T-helper 17 cell (primary cell): ENCODE data around the gene PRR5L. TPM values are rescaled to one million over a fixed set of nuclear protein-coding genes. Genes with fewer than 3 reads are reported as not detected.

Experiments
- ATAC-seq: fragments of 150-1000 bp; cut with Tn5 transposase; 2 replicates; pipeline ENCODE4 v1.10.0; 2021; ENCODE audit warnings: mild to moderate bottlenecking, moderate library complexity
- DNase-seq, 3 donors: peaks; one replicate each; pipeline versions ENCODE4 v3.0.0 to v3.0.0-alpha.2; 2020 to 2021
- H3K9me3 ChIP-seq: one replicate; pipeline ENCODE4 v1.7.0; 2013; ENCODE audit warnings: low read length, mild to moderate bottlenecking; ENCODE audit not compliant: control insufficient read depth, poor library complexity, severe bottlenecking
- H3K27ac Mint-ChIP-seq: one replicate; pipeline ENCODE4 v1.8.0; 2022; ENCODE audit warnings: mild to moderate bottlenecking, moderate library complexity, mixed read lengths
- H3K27me3 Mint-ChIP-seq: one replicate; pipeline ENCODE4 v1.8.0; 2022; ENCODE audit warnings: mixed read lengths
- H3K36me3 Mint-ChIP-seq: one replicate; pipeline ENCODE4 v1.8.0; 2022; ENCODE audit warnings: low read depth, mixed read lengths
- H3K4me1 Mint-ChIP-seq: one replicate; pipeline ENCODE4 v1.8.0; 2022; ENCODE audit warnings: mild to moderate bottlenecking, mixed read lengths
- H3K4me3 Mint-ChIP-seq: one replicate; pipeline ENCODE4 v1.8.0; 2022; ENCODE audit warnings: mild to moderate bottlenecking, moderate library complexity, mixed read lengths
- total RNA-seq, 4 donors: library from RNA in 2 of 4; stranded (reverse) in 2 of 4; gene quantifications; one replicate each; pipeline ENCODE4 v1.2.3 and lab custom pipeline; 2022 to 2026

Gene PRR5L
- total RNA-seq, 2 donors from 2014 or later = 9.2 to 11.1 TPM

DNA sequence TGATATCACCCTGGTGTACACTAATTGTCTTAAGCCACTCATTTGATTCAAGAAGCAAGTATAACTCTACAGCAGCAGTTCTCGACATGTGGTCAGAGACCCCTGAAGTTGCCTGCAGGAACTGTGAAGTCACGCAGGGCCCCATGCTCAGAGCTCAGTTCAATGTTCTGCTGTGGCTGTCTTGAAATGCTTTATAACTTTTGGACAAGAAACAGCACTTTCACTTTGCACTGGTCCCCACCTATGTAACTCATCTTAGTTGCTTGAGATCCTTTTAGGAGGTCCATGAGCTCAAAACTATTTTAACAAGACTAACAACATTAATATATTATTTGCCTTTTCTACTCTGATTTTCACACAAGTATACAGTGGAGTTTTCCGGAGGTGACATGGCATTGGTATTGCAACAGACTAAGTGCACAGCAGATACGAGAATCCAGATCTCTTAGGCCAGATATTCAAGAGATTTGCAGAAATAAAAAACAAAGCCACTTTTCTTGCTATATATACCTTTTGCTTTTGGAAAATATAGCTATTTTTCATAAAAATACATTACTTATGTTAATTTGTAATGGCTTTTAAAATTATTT, 64.8 kb downstream of the PRR5L start:
- no peaks in the 10 kb centered on the region for H3K9me3 ChIP-seq
- Mint-ChIP-seq H3K4me3 (peak overlapping the region; percentile 59), H3K4me1 (peaks cover 32% of the 10 kb centered on the region), H3K36me3 (no peaks in the 10 kb centered on the region), H3K27me3 (peaks cover 32% of the 10 kb centered on the region), H3K27ac (no peak overlapping the region)
- DNase-seq (no peak), ATAC-seq (no peak)

- Mint-ChIP-seq H3K27ac (no peak overlapping the region), H3K4me1 (peaks cover 30% of the 10 kb centered on the region)
- peak; percentile 16 for ATAC-seq
Observed at GRCh38 chr11:36361472-36361871, 65.4 kb downstream of the PRR5L start.

DNA sequence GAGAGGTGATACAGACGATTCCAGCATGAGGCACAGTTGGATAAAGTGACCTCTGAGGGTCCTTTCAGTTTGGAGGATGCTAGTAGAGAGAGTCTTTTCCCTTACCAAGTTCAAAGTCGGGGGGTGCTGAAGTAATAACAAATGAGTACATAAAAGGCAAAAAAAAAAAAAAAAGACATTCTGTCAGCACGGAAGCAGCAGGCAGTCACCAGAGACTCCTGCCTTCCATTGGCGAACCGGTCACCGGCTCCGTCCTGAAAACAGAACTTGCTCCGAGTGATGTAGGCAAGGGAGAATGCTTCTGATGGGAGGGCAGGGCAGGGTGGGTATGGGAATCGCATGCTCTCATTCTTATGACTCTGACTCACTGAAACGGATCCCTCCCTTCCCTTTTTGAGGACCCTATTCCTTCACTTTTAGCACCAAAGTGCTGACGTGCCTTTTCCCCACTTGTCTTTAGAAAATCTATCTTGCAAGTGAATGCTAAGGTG, 65.9 kb downstream of the PRR5L start:
- Mint-ChIP-seq H3K27ac (no peak overlapping the region), H3K36me3 (no peaks in the 10 kb centered on the region), H3K4me1 (peaks cover 30% of the 10 kb centered on the region), H3K4me3 (peak overlapping the region; percentile 53), H3K27me3 (peaks cover 22% of the 10 kb centered on the region)
- no peaks in the 10 kb centered on the region for H3K9me3 ChIP-seq
- peak; percentile 28 for ATAC-seq
- no peak for DNase-seq

More at GRCh38 chr11:36361472-36361871, 65.4 kb downstream of the PRR5L start:
- Mint-ChIP-seq H3K4me3 (peak overlapping the region; percentile 53), H3K27me3 (peaks cover 27% of the 10 kb centered on the region), H3K36me3 (no peaks in the 10 kb centered on the region)
- DNase-seq = no peak
- H3K9me3 ChIP-seq = no peaks in the 10 kb centered on the region

DNA sequence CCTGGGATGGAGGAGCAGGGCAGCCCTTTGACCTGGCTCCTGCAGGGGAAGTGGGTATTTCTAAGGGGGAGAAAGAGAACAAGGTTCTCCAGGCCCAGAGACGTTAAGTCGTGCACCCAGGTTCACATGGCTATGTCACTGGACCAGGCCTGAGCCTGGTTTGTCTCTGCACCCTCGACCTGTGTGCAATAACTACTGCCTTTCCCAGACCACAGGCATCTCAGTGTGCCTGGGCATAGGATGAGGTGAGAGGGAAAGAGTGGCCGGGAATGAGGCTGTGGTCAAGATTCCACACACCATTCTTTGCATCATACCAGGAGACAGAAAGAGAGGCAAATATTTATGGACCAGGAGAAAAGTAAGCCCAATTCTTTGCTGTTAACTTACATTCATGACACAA, 66.8 kb downstream of the PRR5L start:
- H3K9me3 ChIP-seq = no peaks in the 10 kb centered on the region
- ATAC-seq (no peak), DNase-seq (no peak)
- peak overlapping the region; percentile 39 for H3K27ac Mint-ChIP-seq
- H3K4me1 Mint-ChIP-seq = peaks cover 27% of the 10 kb centered on the region
- H3K4me3 Mint-ChIP-seq = peak overlapping the region; percentile 6
- H3K27me3 Mint-ChIP-seq = peaks cover 21% of the 10 kb centered on the region
- H3K36me3 Mint-ChIP-seq = no peaks in the 10 kb centered on the region

DNA sequence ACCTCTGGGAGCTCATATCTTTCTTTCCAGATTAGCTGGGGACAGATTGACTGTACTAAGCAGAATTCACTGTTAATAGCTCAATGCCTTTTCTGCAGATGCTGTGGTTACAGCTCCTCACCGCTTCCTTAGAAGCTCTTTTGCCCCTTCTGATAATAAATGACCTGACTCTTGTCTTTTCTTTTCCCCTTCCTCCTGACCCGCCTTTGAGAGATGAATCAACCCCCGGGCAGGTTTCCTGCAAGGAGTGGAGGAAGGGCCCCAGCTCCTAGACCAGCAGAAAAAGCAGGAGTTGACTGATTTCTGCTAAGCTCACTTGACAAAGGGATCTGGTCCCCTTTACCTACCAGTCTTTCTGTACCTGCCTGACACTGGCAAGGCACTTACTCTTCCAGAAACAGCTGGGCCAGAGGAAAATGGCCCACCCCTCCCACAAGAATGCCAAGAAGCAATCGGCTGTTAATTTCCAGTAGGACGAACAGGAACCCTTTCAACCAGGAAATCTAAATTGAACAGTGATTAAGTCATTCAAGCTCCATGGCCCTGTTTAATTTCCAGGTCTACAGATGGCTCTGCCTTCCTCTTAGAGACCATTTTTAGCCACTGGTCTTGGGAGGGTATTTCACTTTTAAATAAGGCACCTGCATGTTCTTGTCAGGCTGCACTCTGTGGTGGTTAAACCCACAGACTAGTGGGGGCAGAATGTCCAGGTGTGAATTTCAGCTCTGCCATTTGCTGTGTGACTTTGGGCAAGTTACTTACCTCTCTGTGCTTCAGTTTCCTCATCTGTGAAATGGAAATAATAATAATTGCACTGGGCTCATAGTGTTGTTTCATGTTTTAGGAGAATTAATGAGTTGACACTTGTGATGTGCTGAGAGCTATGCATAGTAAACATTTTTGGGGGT, 67.5 kb downstream of the PRR5L start:
- H3K27me3 Mint-ChIP-seq = peaks cover 21% of the 10 kb centered on the region
- H3K9me3 ChIP-seq = no peaks in the 10 kb centered on the region
- ATAC-seq (no peak), DNase-seq (no peak)
- no peak overlapping the region for H3K27ac Mint-ChIP-seq
- no peak overlapping the region for H3K4me3 Mint-ChIP-seq
- H3K36me3 Mint-ChIP-seq = no peaks in the 10 kb centered on the region
- H3K4me1 Mint-ChIP-seq = peaks cover 27% of the 10 kb centered on the region

DNA sequence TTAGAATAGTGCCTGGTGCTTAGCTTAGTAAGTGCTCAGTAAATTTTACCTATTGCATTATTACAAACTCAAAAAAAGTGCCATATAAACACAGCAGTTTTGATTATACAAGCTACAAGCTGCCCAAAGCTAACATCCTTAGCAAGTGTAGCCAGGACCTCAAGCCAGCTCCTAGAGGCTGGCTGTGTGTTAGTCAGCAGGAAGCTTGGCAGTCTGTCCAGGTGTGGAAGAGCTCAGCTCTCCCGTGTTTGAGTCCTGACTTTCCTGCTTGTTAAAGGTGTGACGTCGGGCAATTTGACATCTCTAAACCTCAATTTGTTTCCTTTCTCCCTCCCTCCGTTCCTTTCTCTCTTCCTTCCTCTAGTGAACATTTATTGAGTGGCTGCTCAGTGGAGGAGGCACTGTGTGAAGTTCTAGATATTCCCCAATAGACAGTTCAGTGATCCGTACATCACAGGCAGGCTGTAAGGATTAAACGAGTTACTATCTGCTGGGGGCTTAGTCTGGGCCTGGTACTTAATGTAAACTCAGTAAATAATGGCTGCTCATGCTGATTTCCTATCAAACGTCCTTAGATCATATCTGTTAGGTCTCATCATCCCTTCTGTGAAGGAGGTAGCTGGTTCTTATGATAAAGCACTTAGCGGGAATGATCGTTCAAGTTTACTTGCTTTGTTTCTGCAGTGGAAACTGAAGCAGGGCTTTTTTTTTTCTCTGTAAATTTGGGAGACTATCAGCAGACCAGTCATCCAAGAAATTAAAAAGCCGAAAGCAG, 68.7 kb downstream of the PRR5L start:
- peaks cover 24% of the 10 kb centered on the region for H3K4me1 Mint-ChIP-seq
- peaks cover 21% of the 10 kb centered on the region for H3K27me3 Mint-ChIP-seq

GRCh38 chr11:36365907-36366306, 69.8 kb downstream of the PRR5L start:
- ATAC-seq = no peak
- no peak overlapping the region for H3K27ac Mint-ChIP-seq
- peaks cover 28% of the 10 kb centered on the region for H3K27me3 Mint-ChIP-seq

More for the DNA sequence above, 68.7 kb downstream of the PRR5L start:
- ATAC-seq (no peak), DNase-seq (no peak)
- Mint-ChIP-seq H3K36me3 (no peaks in the 10 kb centered on the region), H3K4me3 (no peak overlapping the region), H3K27ac (no peak overlapping the region)
- H3K9me3 ChIP-seq = no peaks in the 10 kb centered on the region

GRCh38 chr11:36367806-36368680, 72.0 kb downstream of the PRR5L start:
- Mint-ChIP-seq H3K27me3 (peaks cover 29% of the 10 kb centered on the region), H3K4me3 (peak overlapping the region; percentile 19), H3K4me1 (peaks cover 6% of the 10 kb centered on the region), H3K27ac (no peak overlapping the region), H3K36me3 (no peaks in the 10 kb centered on the region)
- DNase-seq (no peak), ATAC-seq (no peak)
- no peaks in the 10 kb centered on the region for H3K9me3 ChIP-seq

More at GRCh38 chr11:36365907-36366306, 69.8 kb downstream of the PRR5L start:
- Mint-ChIP-seq H3K4me3 (no peak overlapping the region), H3K36me3 (no peaks in the 10 kb centered on the region), H3K4me1 (peaks cover 15% of the 10 kb centered on the region)
- H3K9me3 ChIP-seq = no peaks in the 10 kb centered on the region
- no peak for DNase-seq

DNA sequence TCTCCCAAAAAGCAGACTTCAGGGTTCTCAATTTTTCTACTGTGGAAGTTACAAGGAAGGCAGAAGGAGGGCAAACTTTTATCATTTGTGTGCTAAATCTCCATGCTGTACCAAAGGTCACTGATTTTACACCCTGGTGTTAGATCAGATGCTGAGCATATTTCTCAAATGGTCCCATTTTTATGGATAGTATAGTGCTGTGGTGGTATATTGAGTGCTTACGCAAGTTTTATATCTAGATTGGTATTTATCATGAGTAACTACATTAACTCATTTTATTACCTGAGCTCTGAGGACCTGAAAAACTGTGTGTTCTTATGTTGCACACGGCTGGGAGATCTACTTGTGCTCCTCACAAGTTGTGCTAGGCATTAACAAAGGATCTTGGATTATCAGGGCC, 75.1 kb downstream of the PRR5L start:
- no peak overlapping the region for H3K27ac Mint-ChIP-seq
- peaks cover 22% of the 10 kb centered on the region for H3K27me3 Mint-ChIP-seq
- H3K36me3 Mint-ChIP-seq = peaks cover 2% of the 10 kb centered on the region
- peaks cover 8% of the 10 kb centered on the region for H3K4me1 Mint-ChIP-seq
- H3K4me3 Mint-ChIP-seq = no peak overlapping the region
- DNase-seq = no peak
- no peak for ATAC-seq
- H3K9me3 ChIP-seq = no peaks in the 10 kb centered on the region

GRCh38 chr11:36371590-36371989, 75.5 kb downstream of the PRR5L start:
- Mint-ChIP-seq H3K4me1 (peaks cover 8% of the 10 kb centered on the region), H3K27ac (no peak overlapping the region), H3K36me3 (peaks cover 2% of the 10 kb centered on the region), H3K4me3 (no peak overlapping the region), H3K27me3 (peaks cover 22% of the 10 kb centered on the region)
- ATAC-seq (no peak), DNase-seq (no peak)
- H3K9me3 ChIP-seq = no peaks in the 10 kb centered on the region

DNA sequence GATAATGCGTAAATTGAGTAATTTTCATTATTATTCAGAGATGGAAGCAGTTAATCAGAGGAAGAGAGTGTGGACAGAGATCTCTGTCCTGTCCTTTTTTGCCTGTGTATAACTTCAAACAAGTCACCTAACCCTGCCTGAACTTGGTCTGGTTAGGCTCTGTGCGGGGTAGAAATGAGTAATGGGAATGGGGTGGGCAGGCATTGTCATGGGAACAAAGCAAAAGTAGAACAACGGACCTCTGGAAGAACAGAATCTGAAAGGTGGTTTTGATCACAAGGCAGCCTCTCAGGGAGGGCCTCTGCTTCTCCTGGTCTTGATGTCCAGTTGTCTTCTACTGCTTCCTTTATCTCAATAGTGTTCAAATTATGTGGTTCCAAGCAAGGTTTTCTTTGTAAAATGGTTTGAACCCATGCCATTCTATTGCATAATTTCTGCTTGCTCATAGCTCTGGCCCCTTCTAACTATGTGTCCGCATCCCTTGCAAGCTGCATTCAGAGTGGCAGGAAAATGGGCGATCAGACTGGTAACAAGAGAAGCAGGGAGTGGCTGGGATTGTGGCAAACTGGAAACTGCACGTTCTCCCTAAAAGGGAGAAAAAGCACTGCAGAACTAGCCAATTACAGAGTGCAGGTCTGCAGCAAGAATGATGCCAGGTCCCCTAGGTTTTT, 76.1 kb downstream of the PRR5L start:
- no peaks in the 10 kb centered on the region for H3K9me3 ChIP-seq
- Mint-ChIP-seq H3K27ac (no peak overlapping the region), H3K36me3 (peaks cover 2% of the 10 kb centered on the region), H3K4me1 (peaks cover 11% of the 10 kb centered on the region), H3K27me3 (peaks cover 26% of the 10 kb centered on the region), H3K4me3 (no peak overlapping the region)
- no peak for ATAC-seq
- DNase-seq = no peak
